Progenitor cell of endocrine pancreas (in vitro differentiated cells): Measurements from ENCODE around the gene UBE2R2. TPM values are rescaled to one million over a fixed set of nuclear protein-coding genes. Genes with fewer than 3 reads are reported as not detected.
A peak's percentile ranks its signal among the peaks of the same experiment; 100 is the strongest.

Source experiments
- DNase-seq: peaks from one replicate; pipeline ENCODE4 v3.0.0; 2021; ENCODE audit warnings: low spot score; ENCODE audit not compliant: unreplicated experiment
- H3K27ac Mint-ChIP-seq: 2 replicates; pipeline ENCODE4 v1.8.0; 2021; ENCODE audit warnings: mild to moderate bottlenecking, moderate library complexity, mixed read lengths
- H3K27me3 Mint-ChIP-seq: 2 replicates; pipeline ENCODE4 v1.8.0; 2021; ENCODE audit warnings: mixed read lengths
- H3K36me3 Mint-ChIP-seq: 2 replicates; pipeline ENCODE4 v1.8.0; 2022; ENCODE audit warnings: mixed read lengths; ENCODE audit not compliant: insufficient read depth
- H3K4me1 Mint-ChIP-seq: 2 replicates; pipeline ENCODE4 v1.8.0; 2021; ENCODE audit warnings: low read depth, mixed read lengths
- H3K4me3 Mint-ChIP-seq: 2 replicates; pipeline ENCODE4 v1.8.0; 2021; ENCODE audit warnings: low read depth, mild to moderate bottlenecking, moderate library complexity, mixed read lengths
- H3K9me3 Mint-ChIP-seq: 2 replicates; pipeline ENCODE4 v1.8.0; 2021; ENCODE audit warnings: low read depth, mixed read lengths
- CTCF ChIP-seq: fragments of 200-600 bp; sonication (generic); IDR thresholded peaks from one replicate; pipeline ENCODE4 v1.5.0; 2021; ENCODE audit warnings: antibody characterized with exemption, mild to moderate bottlenecking; ENCODE audit not compliant: unreplicated experiment
- total RNA-seq: library from RNA; stranded (reverse); gene quantifications from 2 replicates; pipeline ENCODE4 v1.2.1, GENCODE V29; 2021

UBE2R2 gene
- total RNA-seq, 1 donor from 2014 or later = 72.8 TPM

GRCh38 chr9:33926746-33927485 lies 110.0 kb downstream of the UBE2R2 start:
- Mint-ChIP-seq H3K4me3 (no peak overlapping the region), H3K36me3 (peaks cover 13% of the 10 kb centered on the region), H3K4me1 (peaks cover 1% of the 10 kb centered on the region), H3K27ac (peak overlapping the region; percentile 88), H3K27me3 (no peaks in the 10 kb centered on the region), H3K9me3 (no peaks in the 10 kb centered on the region)
- no peak for TF ChIP-seq CTCF
- DNase-seq = no peak

GRCh38 chr9:33927694-33928093 lies 110.7 kb downstream of the UBE2R2 start:
- Mint-ChIP-seq H3K4me3 (no peak overlapping the region), H3K27me3 (no peaks in the 10 kb centered on the region), H3K36me3 (peaks cover 17% of the 10 kb centered on the region), H3K4me1 (peaks cover 1% of the 10 kb centered on the region), H3K9me3 (no peaks in the 10 kb centered on the region), H3K27ac (peak overlapping the region; percentile 88)
- TF ChIP-seq CTCF = no peak
- no peak for DNase-seq

- H3K4me3 Mint-ChIP-seq = no peak overlapping the region
- H3K27ac Mint-ChIP-seq = peak overlapping the region; percentile 69
- no peaks in the 10 kb centered on the region for H3K27me3 Mint-ChIP-seq
- no peak for DNase-seq
- no peak for TF ChIP-seq CTCF
- no peaks in the 10 kb centered on the region for H3K9me3 Mint-ChIP-seq
- H3K36me3 Mint-ChIP-seq = peaks cover 21% of the 10 kb centered on the region
- peaks cover 3% of the 10 kb centered on the region for H3K4me1 Mint-ChIP-seq
These were observed 114.4 kb downstream of the UBE2R2 start for GRCh38 chr9:33931326-33931725.

GRCh38 chr9:33932078-33932807 lies 115.3 kb downstream of the UBE2R2 start:
- TF ChIP-seq CTCF = no peak
- no peak for DNase-seq
- no peak overlapping the region for H3K4me3 Mint-ChIP-seq
- no peaks in the 10 kb centered on the region for H3K27me3 Mint-ChIP-seq
- H3K4me1 Mint-ChIP-seq = peaks cover 3% of the 10 kb centered on the region
- H3K27ac Mint-ChIP-seq = peak overlapping the region; percentile 69
- no peaks in the 10 kb centered on the region for H3K9me3 Mint-ChIP-seq
- peaks cover 26% of the 10 kb centered on the region for H3K36me3 Mint-ChIP-seq

- peak overlapping the region; percentile 69 for H3K27ac Mint-ChIP-seq
- H3K4me3 Mint-ChIP-seq = no peak overlapping the region
- no peak for DNase-seq
- peaks cover 3% of the 10 kb centered on the region for H3K4me1 Mint-ChIP-seq
- no peaks in the 10 kb centered on the region for H3K9me3 Mint-ChIP-seq
- peaks cover 28% of the 10 kb centered on the region for H3K36me3 Mint-ChIP-seq
- H3K27me3 Mint-ChIP-seq = no peaks in the 10 kb centered on the region
- no peak for TF ChIP-seq CTCF
These were observed 117.4 kb downstream of the UBE2R2 start for GRCh38 chr9:33934188-33934878.
